Measurements from ENCODE around the gene SZRD1. TPM values are rescaled to one million over a fixed set of nuclear protein-coding genes. Genes with fewer than 3 reads are reported as not detected.
A peak's percentile ranks its signal among the peaks of the same experiment; 100 is the strongest.

Gene SZRD1
- total and polyA plus RNA-seq, 2 of the 4 experiments (the other 2 are of a cell fraction) = 119 to 149 TPM

DNA sequence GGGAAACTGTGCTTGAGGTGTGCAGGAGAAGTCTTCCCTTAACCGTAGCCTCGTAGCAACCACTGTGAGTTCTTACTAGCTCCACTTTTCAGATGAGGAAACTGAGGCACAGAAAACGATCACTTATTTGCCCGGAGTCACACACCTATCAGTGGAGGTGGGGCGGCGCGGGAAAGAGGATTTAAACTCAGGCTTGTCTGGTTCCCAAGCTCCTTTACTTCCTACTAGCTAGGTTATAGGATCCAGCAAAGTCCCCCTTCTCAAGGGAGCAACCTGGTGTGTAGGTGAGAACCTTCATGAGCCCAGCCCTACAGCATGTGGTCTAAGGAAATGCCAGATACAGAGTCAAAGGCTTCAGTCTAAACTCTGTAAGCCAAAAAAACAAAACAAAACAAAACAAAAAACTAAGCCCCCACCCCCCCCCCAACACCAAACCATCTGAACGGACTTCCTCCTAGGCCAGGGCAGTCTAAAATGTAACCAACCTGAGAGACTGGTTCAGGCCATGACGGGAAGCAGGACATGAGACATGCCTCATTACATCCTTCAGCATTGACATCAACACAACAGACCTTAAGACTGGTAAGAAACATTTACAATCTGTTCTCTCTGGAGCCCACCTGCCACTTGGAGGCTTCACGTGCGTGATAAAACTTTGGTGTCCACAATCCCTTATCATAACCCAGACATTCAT is 14.1 kb upstream of the SZRD1 start:
- WGBS, 2 experiments (ENCODE audit: extremely low coverage in 2 of 2, insufficient read length in 1 of 2) = no CpG with 5 or more reads among the region's 11 CpGs
- Histone ChIP-seq H2BK20ac (ENCODE audit: low read depth, low read length) (peak overlapping the region; percentile 89), H3K27me3 (ENCODE audit: control insufficient read depth, insufficient read depth, low read length) (no peaks in the 10 kb centered on the region), H3K9me1 (ENCODE audit: insufficient read depth, low read length) (peaks cover 14% of the 10 kb centered on the region), H2BK15ac (ENCODE audit: low read depth, low read length) (peak overlapping the region; percentile 87), H3K23ac (ENCODE audit: low read depth, low read length) (peak overlapping the region; percentile 100), H3K27ac (ENCODE audit: insufficient read depth, low read length) (peak overlapping the region; percentile 83), H4K20me1 (ENCODE audit: insufficient read depth, low read length) (peaks cover 39% of the 10 kb centered on the region; the same call in 1 of the 2 replicates), H3K56ac (ENCODE audit: extremely low read depth, insufficient read depth, low read length) (peak overlapping the region; percentile 86), H2AK9ac (replicated peaks; ENCODE audit: low read depth, low read length, poor library complexity) (peak overlapping the region; percentile 99), H3K18ac (ENCODE audit: low read depth, low read length) (peak overlapping the region; percentile 61), H3K9ac (ENCODE audit: low read depth, low read length) (peak overlapping the region; percentile 86), H3K36me3 (ENCODE audit: control insufficient read depth, insufficient read depth, low read length) (no peaks in the 10 kb centered on the region), H2AK5ac (ENCODE audit: low read depth, low read length) (peak overlapping the region; percentile 100), H3K9me3 (ENCODE audit: control insufficient read depth, insufficient read depth, low read length) (no peaks in the 10 kb centered on the region), H2AFZ (replicated peaks; ENCODE audit: low read length, poor library complexity) (peak overlapping the region; percentile 100), H3K4ac (ENCODE audit: low read depth, low read length) (peak overlapping the region; percentile 100), H4K5ac (ENCODE audit: low read depth, low read length) (peak overlapping the region; percentile 99), H3K14ac (replicated peaks; ENCODE audit: low read depth, low read length) (peak overlapping the region; percentile 100), H3K79me1 (ENCODE audit: low read depth in 1 of 2, low read length in 2 of 2) (peaks cover 0 to 34% of the 10 kb centered on the region in 2 experiments; a peak in 3 of 4 replicates), H3K4me3 (ENCODE audit: insufficient read depth, low read depth, low read length) (peak overlapping the region; percentile 35), H4K8ac (ENCODE audit: low read depth in 2 of 2, low read length in 2 of 2) (peak overlapping the region; percentile 100), H4K91ac (ENCODE audit: insufficient read depth, low read depth, low read length) (peak overlapping the region; percentile 96), H3K4me2 (ENCODE audit: low read depth, low read length) (peak overlapping the region; percentile 91), H2BK120ac (ENCODE audit: low read depth, low read length) (peak overlapping the region; percentile 95), H2BK5ac (ENCODE audit: low read depth, low read length, poor library complexity, severe bottlenecking) (peak overlapping the region; percentile 92), H3K4me1 (ENCODE audit: control insufficient read depth, insufficient read depth, low read length) (peaks cover 9% of the 10 kb centered on the region)
- BruUV-seq (replicated peaks) = no TSS peak
- ATAC-seq (ENCODE audit: low read depth) (no peak), DNase-seq (no peak)
- CTCF ChIA-PET = interaction anchor here (0.5 to 1.7 kb wide), 2 partner anchors 10 to 62 kb away, joined by 5 to 7 read pairs; no protein-coding TSS in a partner anchor
- in situ Hi-C loops (cut with MboI; ENCODE audit: low sequenced_read_pairs) (no loop called here), intact Hi-C loops (cut with micrococcal nuclease) (loop anchor here (10.0 kb wide), 1 partner anchor 88 kb away; no protein-coding TSS in a partner anchor), dilution Hi-C loops (cut with HindIII; ENCODE audit: low sequenced_read_pairs, unreplicated experiment) (no loop called here)
- TF ChIP-seq CHD1 (IDR thresholded peaks at IDR 0.05; ENCODE audit: low read depth, low read length) (no peak), NFE2L2 (IDR thresholded peaks at IDR 0.05; ENCODE audit: low read depth, low read length) (no peak), BHLHE40 (IDR thresholded peaks at IDR 0.05; ENCODE audit: low read depth, low read length) (no peak), POLR2A (IDR thresholded peaks at IDR 0.05; ENCODE audit: low read depth, low read length) (no peak)
- POLR2A ChIA-PET (ENCODE audit: unreplicated experiment) = interaction anchor here (0.7 kb wide), 1 partner anchor 109 kb away, joined by 7 read pairs; no protein-coding TSS in a partner anchor

Measured in IMR-90 (cell line).